Uterus (tissue), 2 donors: ENCODE measurements around the gene MTMR11.

ENCODE experiments used
- CTCF ChIP-seq, 4 experiments: fragments of 200-600 bp in 2 of 4; fragments of 450-650 bp in 2 of 4; sonication (generic) in 2 of 4; IDR thresholded peaks; one replicate each; pipeline ENCODE4 v1.5.1; 2016 to 2019; ENCODE audit warnings: antibody characterized with exemption in 4 of 4, mild to moderate bottlenecking in 2 of 4, moderate library complexity in 1 of 4
- POLR2A ChIP-seq, 2 donors: fragments of 450-650 bp; IDR thresholded peaks; one replicate each; pipeline ENCODE4 v1.6.1; 2016; ENCODE audit warnings: antibody characterized with exemption in 2 of 2, mild to moderate bottlenecking in 1 of 2, moderate library complexity in 1 of 2

- no peak for TF ChIP-seq POLR2A (IDR thresholded peaks at IDR 0.05)
- no peak for TF ChIP-seq CTCF (IDR thresholded peaks at IDR 0.05)
Observed at GRCh38 chr1:149915429-149916192, 21.1 kb downstream of the MTMR11 start.
